Lower leg skin (tissue), 4 donors: ENCODE data around the gene CDC42SE2. TPM values are rescaled to one million over a fixed set of nuclear protein-coding genes. Genes with fewer than 3 reads are reported as not detected.
"Not testable (repeated sequence)": the region's sequence is repeated elsewhere in the genome, so short reads cannot be mapped to it uniquely, and the experiment has no call there.

Experiments used
- DNase-seq, 2 donors: peaks; one replicate each; pipeline ENCODE4 v3.0.0-alpha.2; 2019; ENCODE audit warnings: low spot score in 2 of 2
- H3K4me3 ChIP-seq: fragments of 200-600 bp; sonication (generic); 2 replicates; pipeline ENCODE4 v1.5.1; 2017; ENCODE audit warnings: mild to moderate bottlenecking, low read depth; ENCODE audit not compliant: poor library complexity, severe bottlenecking
- POLR2A ChIP-seq, 2 donors: fragments of 450-650 bp; IDR thresholded peaks; one replicate each; pipeline ENCODE4 v1.6.1; 2016 to 2017; ENCODE audit warnings: antibody characterized with exemption in 2 of 2, mild to moderate bottlenecking in 1 of 2, moderate library complexity in 1 of 2
- WGBS, 2 donors: methylation state at CpG; one replicate each; pipeline ENCODE4 v1.1.5; 2018; 5-methylcytosine and 5-hydroxymethylcytosine counted together
- intact Hi-C: fragments of 100-400 bp; cut with DNase I; formaldehyde crosslinking; loops from one replicate; pipeline ENCODE4 v1.15.0; 2023; ENCODE audit warnings: low total_unique reads
- total RNA-seq, 4 donors: library from RNA; depleted of rRNA; stranded (reverse); fragments of >200 nt; gene quantifications; one replicate each; pipeline ENCODE4 v1.1.0, GENCODE V29; 2016
- TF ChIP-seq, protein P1 (sequence below), 3 donors: fragments of 450-650 bp; IDR thresholded peaks; one replicate each; pipeline ENCODE4 v1.5.1; 2016; ENCODE audit warnings: antibody characterized with exemption in 3 of 3, mild to moderate bottlenecking in 3 of 3, moderate library complexity in 2 of 3

CDC42SE2 gene
- total RNA-seq, 4 donors from 2014 or later, result 28.3 to 41.9 (median 34.2) TPM

GRCh38 chr5:131262953-131263541, 806 bp upstream of the CDC42SE2 start:
- 9 to 16% methylated on average over 10 of the region's 10 CpGs for WGBS, 2 donors
- no peak for DNase-seq
- TF ChIP-seq, protein P1, sequence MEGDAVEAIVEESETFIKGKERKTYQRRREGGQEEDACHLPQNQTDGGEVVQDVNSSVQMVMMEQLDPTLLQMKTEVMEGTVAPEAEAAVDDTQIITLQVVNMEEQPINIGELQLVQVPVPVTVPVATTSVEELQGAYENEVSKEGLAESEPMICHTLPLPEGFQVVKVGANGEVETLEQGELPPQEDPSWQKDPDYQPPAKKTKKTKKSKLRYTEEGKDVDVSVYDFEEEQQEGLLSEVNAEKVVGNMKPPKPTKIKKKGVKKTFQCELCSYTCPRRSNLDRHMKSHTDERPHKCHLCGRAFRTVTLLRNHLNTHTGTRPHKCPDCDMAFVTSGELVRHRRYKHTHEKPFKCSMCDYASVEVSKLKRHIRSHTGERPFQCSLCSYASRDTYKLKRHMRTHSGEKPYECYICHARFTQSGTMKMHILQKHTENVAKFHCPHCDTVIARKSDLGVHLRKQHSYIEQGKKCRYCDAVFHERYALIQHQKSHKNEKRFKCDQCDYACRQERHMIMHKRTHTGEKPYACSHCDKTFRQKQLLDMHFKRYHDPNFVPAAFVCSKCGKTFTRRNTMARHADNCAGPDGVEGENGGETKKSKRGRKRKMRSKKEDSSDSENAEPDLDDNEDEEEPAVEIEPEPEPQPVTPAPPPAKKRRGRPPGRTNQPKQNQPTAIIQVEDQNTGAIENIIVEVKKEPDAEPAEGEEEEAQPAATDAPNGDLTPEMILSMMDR (IDR thresholded peaks at IDR 0.05), result no peak
- TF ChIP-seq POLR2A (IDR thresholded peaks at IDR 0.05), result no peak
- intact Hi-C loops, result no loop called here
- H3K4me3 ChIP-seq, result peak overlapping the region; percentile 20

DNA sequence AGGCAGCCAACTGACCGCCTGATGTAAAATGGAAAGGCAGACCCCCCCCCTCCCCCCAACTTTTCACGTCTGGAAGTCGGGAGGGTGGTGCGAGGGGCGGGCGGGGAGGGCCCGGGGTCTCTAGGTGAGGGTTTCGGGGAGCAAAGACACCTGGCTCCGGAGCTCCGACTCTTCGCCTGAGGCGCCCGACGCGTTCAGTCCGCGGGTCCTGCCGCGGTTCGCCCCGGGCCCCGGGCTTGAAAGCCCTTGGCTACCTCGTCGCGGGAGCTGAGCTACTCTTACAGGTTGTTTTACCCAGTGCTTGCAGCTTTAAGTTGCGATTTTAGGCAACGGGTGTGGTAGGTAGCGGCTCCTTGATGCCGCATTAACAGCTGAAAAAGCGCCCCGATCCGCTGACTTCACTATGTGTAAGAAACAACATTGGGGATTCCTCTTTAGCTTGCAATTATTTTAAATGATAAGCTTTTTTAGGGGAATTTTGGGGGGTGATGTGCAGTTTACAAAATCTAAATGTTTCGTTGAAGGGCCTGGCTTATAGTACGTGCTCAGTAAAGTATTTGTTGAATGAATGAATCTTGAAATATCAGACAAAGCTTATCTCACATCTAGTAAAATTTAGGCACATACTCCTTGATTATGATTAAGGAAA, 722 bp downstream of the CDC42SE2 start:
- TF ChIP-seq POLR2A (IDR thresholded peaks at IDR 0.05), result no peak
- TF ChIP-seq, protein P1 (IDR thresholded peaks at IDR 0.05), result no peak
- peak overlapping the region; percentile 92 for H3K4me3 ChIP-seq
- intact Hi-C loops, result no loop called here
- peak in 1 of 2 donors; percentile 87 for DNase-seq
- WGBS, 2 donors, result 0 to 1% methylated on average over 25 to 34 of the region's 34 CpGs

DNA sequence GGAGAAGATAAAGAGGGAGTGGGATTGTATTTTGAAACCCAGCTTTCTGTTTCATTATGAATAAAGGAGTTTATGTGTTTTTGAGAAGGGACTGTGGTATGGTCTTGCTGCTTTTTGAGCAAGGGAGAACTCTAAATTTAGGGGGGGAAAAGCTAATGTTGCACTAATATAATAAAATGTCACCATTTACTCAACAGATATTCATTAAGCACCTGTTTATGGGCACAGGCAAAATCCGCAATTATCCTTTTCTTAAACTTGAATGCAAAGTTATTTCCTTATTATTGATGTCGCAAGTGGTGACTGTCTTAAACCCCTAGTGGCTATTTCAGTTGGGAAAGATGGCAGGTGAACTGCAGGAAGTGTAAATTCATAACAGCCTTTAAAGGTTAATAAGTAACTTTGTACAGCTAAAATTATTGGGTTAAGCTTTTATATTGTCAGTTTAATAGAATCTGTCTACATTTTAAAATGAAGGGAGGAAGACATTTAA, 1.5 kb downstream of the CDC42SE2 start:
- 10 to 11% methylated on average over 2 of the region's 2 CpGs for WGBS, 2 donors
- H3K4me3 ChIP-seq, result no peak overlapping the region
- no peak for DNase-seq
- intact Hi-C loops, result no loop called here
- TF ChIP-seq POLR2A (IDR thresholded peaks at IDR 0.05), result no peak

GRCh38 chr5:131266370-131267060, 2.7 kb downstream of the CDC42SE2 start:
- 86 to 89% methylated on average over 16 of the region's 16 CpGs for WGBS, 2 donors
- intact Hi-C loops, result no loop called here
- no peak overlapping the region for H3K4me3 ChIP-seq
- no peak for DNase-seq
- TF ChIP-seq, protein P1 (IDR thresholded peaks at IDR 0.05), result no peak
- no peak for TF ChIP-seq POLR2A (IDR thresholded peaks at IDR 0.05)

- 67 to 74% methylated on average over 12 of the region's 12 CpGs for WGBS, 2 donors
- TF ChIP-seq POLR2A (IDR thresholded peaks at IDR 0.05), result no peak
- TF ChIP-seq, protein P1 (IDR thresholded peaks at IDR 0.05), result no peak
- no peak overlapping the region for H3K4me3 ChIP-seq
- DNase-seq, result no peak
- intact Hi-C loops, result no loop called here
These were observed 5.0 kb downstream of the CDC42SE2 start for GRCh38 chr5:131268758-131269370.

DNA sequence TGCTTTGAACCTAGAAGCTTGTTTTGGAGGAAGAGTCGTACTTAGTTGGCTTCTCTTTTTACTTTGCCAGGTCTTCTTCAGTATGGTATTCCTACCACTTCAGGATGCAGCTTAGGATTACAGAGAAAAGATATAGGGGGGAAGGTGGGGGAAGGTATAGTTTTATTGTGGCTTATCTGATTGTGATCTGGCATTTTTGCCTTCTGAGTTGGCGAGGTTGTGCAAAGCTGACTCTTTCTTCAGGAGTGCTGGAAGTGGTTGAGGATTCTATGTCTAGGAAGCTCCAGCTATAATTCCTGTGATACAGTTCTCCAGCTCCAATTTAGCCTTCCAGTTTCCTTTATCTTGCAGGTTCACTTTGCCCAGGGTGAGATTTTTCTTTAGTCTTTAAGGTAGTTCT, 7.0 kb downstream of the CDC42SE2 start:
- DNase-seq, result no peak
- 41 to 53% methylated on average over 2 of the region's 2 CpGs for whole genome bisulfite sequencing, 2 donors
- H3K4me3 ChIP-seq, result no peak overlapping the region
- intact Hi-C loops, result no loop called here
- TF ChIP-seq, protein P1 (IDR thresholded peaks at IDR 0.05), result no peak
- no peak for TF ChIP-seq POLR2A (IDR thresholded peaks at IDR 0.05)

GRCh38 chr5:131271888-131272287, 8.0 kb downstream of the CDC42SE2 start:
- intact Hi-C loops, DNase-seq, H3K4me3 ChIP-seq: not testable (repeated sequence)
- 90 to 93% methylated on average over 8 of the region's 8 CpGs for WGBS, 2 donors
